WTC11 (cell line): ENCODE measurements around the gene WNT7A. TPM values are rescaled to one million over a fixed set of nuclear protein-coding genes. Genes with fewer than 3 reads are reported as not detected.

Experiments
- ATAC-seq: fragments of 200-7000 bp; cut with Tn5 transposase; 2 replicates; pipeline ENCODE4 v1.10.0; 2021; ENCODE audit warnings: mild to moderate bottlenecking, moderate library complexity
- CTCF ChIA-PET: fragments of 300-600 bp; sonication (Branson Sonifier 250); formaldehyde crosslinking; loops from one replicate; lab custom pipeline; 2021; ENCODE audit warnings: antibody characterized with exemption; lab: Charles Lee
- POLR2A ChIA-PET: fragments of 350-600 bp; sonication (Branson Sonifier 250); formaldehyde crosslinking; loops from one replicate; lab custom pipeline; 2021; ENCODE audit warnings: antibody characterized with exemption; lab: Charles Lee
- DNase-seq: peaks from one replicate; pipeline ENCODE4 v3.0.0; 2021; ENCODE audit warnings: low spot score
- H3K27ac Mint-ChIP-seq: 2 replicates; pipeline ENCODE4 v1.8.0; 2021; ENCODE audit warnings: mixed read lengths
- H3K27me3 Mint-ChIP-seq: 2 replicates; pipeline ENCODE4 v1.8.0; 2021; ENCODE audit warnings: low read depth, mild to moderate bottlenecking, moderate library complexity, mixed read lengths
- H3K36me3 Mint-ChIP-seq: 2 replicates; pipeline ENCODE4 v1.8.0; 2021; ENCODE audit warnings: mixed read lengths
- H3K4me1 Mint-ChIP-seq: 2 replicates; pipeline ENCODE4 v1.8.0; 2022; ENCODE audit warnings: mixed read lengths
- H3K4me3 Mint-ChIP-seq: 2 replicates; pipeline ENCODE4 v1.8.0; 2021; ENCODE audit warnings: mild to moderate bottlenecking, moderate library complexity, mixed read lengths
- H3K9me3 Mint-ChIP-seq: 2 replicates; pipeline ENCODE4 v1.8.0; 2021; ENCODE audit warnings: mixed read lengths
- CREB1 ChIP-seq: sonication (generic); formaldehyde crosslinking; IDR thresholded peaks from 2 replicates; pipeline ENCODE4 v1.8.0; 2023; ENCODE audit warnings: mild to moderate bottlenecking, missing genetic modification reagents
- EMX1 ChIP-seq: fragments of 250-450 bp; sonication (Bioruptor Pico); IDR thresholded peaks from 2 replicates; pipeline ENCODE4 v1.8.0; 2021; ENCODE audit warnings: mild to moderate bottlenecking
- FOXJ3 ChIP-seq: sonication (generic); formaldehyde crosslinking; IDR thresholded peaks from 2 replicates; pipeline ENCODE4 v1.9.0; 2021; ENCODE audit warnings: missing genetic modification reagents, mild to moderate bottlenecking, borderline replicate concordance
- FOXK1 ChIP-seq: sonication (generic); formaldehyde crosslinking; IDR thresholded peaks from 2 replicates; pipeline ENCODE4 v1.8.0; 2022; ENCODE audit warnings: mild to moderate bottlenecking, moderate library complexity, missing genetic modification reagents
- IRF2 ChIP-seq: sonication (generic); formaldehyde crosslinking; IDR thresholded peaks from 2 replicates; pipeline ENCODE4 v1.8.0; 2022; ENCODE audit warnings: low read depth, missing genetic modification reagents, borderline replicate concordance
- JAZF1 ChIP-seq: fragments of 250-450 bp; sonication (Bioruptor Pico); IDR thresholded peaks from 2 replicates; pipeline ENCODE4 v1.9.0; 2021; ENCODE audit warnings: moderate library complexity, mild to moderate bottlenecking, inconsistent platforms
- KAT7 ChIP-seq: sonication (generic); formaldehyde crosslinking; IDR thresholded peaks from 2 replicates; pipeline ENCODE4 v1.8.1; 2023; ENCODE audit warnings: missing genetic modification reagents, mild to moderate bottlenecking, borderline replicate concordance
- MLX ChIP-seq: sonication (generic); formaldehyde crosslinking; IDR thresholded peaks from 2 replicates; pipeline ENCODE4 v1.8.1; 2023; ENCODE audit warnings: mild to moderate bottlenecking, missing genetic modification reagents, moderate library complexity
- MXD4 ChIP-seq: fragments of 250-450 bp; sonication (Bioruptor Pico); IDR thresholded peaks from 2 replicates; pipeline ENCODE4 v1.8.0; 2021; ENCODE audit warnings: mild to moderate bottlenecking, moderate library complexity, borderline replicate concordance
- MYBL2 ChIP-seq: sonication (generic); formaldehyde crosslinking; IDR thresholded peaks from 2 replicates; pipeline ENCODE4 v1.8.1; 2023; ENCODE audit warnings: mild to moderate bottlenecking, moderate library complexity, missing genetic modification reagents
- NFYB ChIP-seq: sonication (generic); formaldehyde crosslinking; conservative IDR thresholded peaks from 2 replicates; pipeline ENCODE4 v1.8.0; 2022; ENCODE audit warnings: low read depth, missing genetic modification reagents
- NR1H2 ChIP-seq: sonication (generic); formaldehyde crosslinking; IDR thresholded peaks from 2 replicates; pipeline ENCODE4 v1.9.0; 2021; ENCODE audit warnings: mild to moderate bottlenecking, moderate library complexity, missing genetic modification reagents
- PRDM15 ChIP-seq: sonication (generic); formaldehyde crosslinking; IDR thresholded peaks from 2 replicates; pipeline ENCODE4 v1.8.0; 2022; ENCODE audit warnings: missing genetic modification reagents
- SMAD3 ChIP-seq: sonication (generic); formaldehyde crosslinking; IDR thresholded peaks from 2 replicates; pipeline ENCODE4 v1.8.0; 2022; ENCODE audit warnings: missing genetic modification reagents, mild to moderate bottlenecking, borderline replicate concordance
- SMAD4 ChIP-seq: sonication (generic); formaldehyde crosslinking; IDR thresholded peaks from 2 replicates; pipeline ENCODE4 v1.8.0; 2022; ENCODE audit warnings: mild to moderate bottlenecking, missing genetic modification reagents
- SOX15 ChIP-seq: fragments of 250-450 bp; sonication (Bioruptor Pico); IDR thresholded peaks from 2 replicates; pipeline ENCODE4 v1.9.0; 2021; ENCODE audit warnings: mild to moderate bottlenecking
- STAT6 ChIP-seq: sonication (generic); formaldehyde crosslinking; conservative IDR thresholded peaks from 2 replicates; pipeline ENCODE4 v1.8.1; 2023; ENCODE audit warnings: mild to moderate bottlenecking, low read depth, missing genetic modification reagents, moderate library complexity
- ZBTB21 ChIP-seq: sonication (generic); formaldehyde crosslinking; IDR thresholded peaks from 2 replicates; pipeline ENCODE4 v1.8.1; 2023; ENCODE audit warnings: mild to moderate bottlenecking, missing genetic modification reagents, borderline replicate concordance
- ZBTB43 ChIP-seq: sonication (generic); formaldehyde crosslinking; IDR thresholded peaks from 2 replicates; pipeline ENCODE4 v1.8.1; 2023; ENCODE audit warnings: mild to moderate bottlenecking, missing genetic modification reagents
- ZMAT4 ChIP-seq: fragments of 250-450 bp; sonication (Bioruptor Pico); IDR thresholded peaks from 2 replicates; pipeline ENCODE4 v1.9.0; 2021; ENCODE audit warnings: mild to moderate bottlenecking
- ZNF232 ChIP-seq: sonication (generic); formaldehyde crosslinking; IDR thresholded peaks from 2 replicates; pipeline ENCODE4 v1.8.0; 2022; ENCODE audit warnings: mild to moderate bottlenecking, missing genetic modification reagents
- ZNF423 ChIP-seq: fragments of 250-450 bp; sonication (Bioruptor Pico); IDR thresholded peaks from 2 replicates; pipeline ENCODE4 v2.1.2; 2022; ENCODE audit warnings: mild to moderate bottlenecking, moderate library complexity
- ZNF512 ChIP-seq: sonication (generic); formaldehyde crosslinking; IDR thresholded peaks from 2 replicates; pipeline ENCODE4 v1.8.1; 2022; ENCODE audit warnings: missing genetic modification reagents, borderline replicate concordance
- ZNF671 ChIP-seq: fragments of 250-450 bp; sonication (Bioruptor Pico); IDR thresholded peaks from 2 replicates; pipeline ENCODE4 v1.8.0; 2021; ENCODE audit warnings: mild to moderate bottlenecking
- total RNA-seq: library from RNA; stranded (reverse); gene quantifications from 3 replicates; pipeline ENCODE4 v1.2.3, GENCODE V29; 2021

Gene WNT7A
- total RNA-seq, 1 experiment from 2014 or later = 0.04 TPM

GRCh38 chr3:13841826-13842225 is 38.0 kb downstream of the WNT7A start:
- no peak for DNase-seq
- H3K27ac Mint-ChIP-seq = no peak overlapping the region
- no peak for ATAC-seq
- TF ChIP-seq NR1H2 (CRISPR knock-in tag) (no peak), STAT6 (CRISPR knock-in tag) (no peak), ZNF512 (CRISPR knock-in tag) (no peak), ZNF423 (CRISPR knock-in tag) (no peak), FOXJ3 (CRISPR knock-in tag) (no peak), SMAD3 (CRISPR knock-in tag) (no peak), SOX15 (CRISPR knock-in tag) (no peak), PRDM15 (CRISPR knock-in tag) (no peak), ZNF232 (CRISPR knock-in tag) (no peak), EMX1 (CRISPR knock-in tag) (no peak), SMAD4 (CRISPR knock-in tag) (no peak), ZBTB21 (CRISPR knock-in tag) (no peak), NFYB (no peak), KAT7 (CRISPR knock-in tag) (no peak), IRF2 (CRISPR knock-in tag) (no peak)
- H3K27me3 Mint-ChIP-seq = no peaks in the 10 kb centered on the region; the same call in 1 of the 2 replicates
- H3K4me1 Mint-ChIP-seq = no peaks in the 10 kb centered on the region
- no peaks in the 10 kb centered on the region for H3K9me3 Mint-ChIP-seq
- ChIA-PET CTCF (no interaction called here), POLR2A (no interaction called here)
- no peaks in the 10 kb centered on the region for H3K36me3 Mint-ChIP-seq
- H3K4me3 Mint-ChIP-seq = no peak overlapping the region

- no peaks in the 10 kb centered on the region for H3K36me3 Mint-ChIP-seq
- CTCF ChIA-PET = no interaction called here
- ATAC-seq = no peak
Observed at GRCh38 chr3:13841141-13841540, 38.7 kb downstream of the WNT7A start.

More at GRCh38 chr3:13841141-13841540, 38.7 kb downstream of the WNT7A start:
- POLR2A ChIA-PET = no interaction called here
- H3K27ac Mint-ChIP-seq = no peak overlapping the region
- TF ChIP-seq FOXK1 (CRISPR knock-in tag) (no peak), MYBL2 (CRISPR knock-in tag) (no peak), ZMAT4 (CRISPR knock-in tag) (no peak), CREB1 (CRISPR knock-in tag) (no peak), ZBTB43 (no peak), MLX (CRISPR knock-in tag) (no peak), MXD4 (CRISPR knock-in tag) (no peak), ZNF671 (CRISPR knock-in tag) (no peak), JAZF1 (CRISPR knock-in tag) (no peak)
- no peaks in the 10 kb centered on the region; the same call in 1 of the 2 replicates for H3K4me1 Mint-ChIP-seq
- no peaks in the 10 kb centered on the region for H3K9me3 Mint-ChIP-seq
- no peaks in the 10 kb centered on the region for H3K27me3 Mint-ChIP-seq
- DNase-seq = no peak
- H3K4me3 Mint-ChIP-seq = no peak overlapping the region
